ENCODE data around the gene KPNB1. TPM values are rescaled to one million over a fixed set of nuclear protein-coding genes. Genes with fewer than 3 reads are reported as not detected.

The KPNB1 gene
- total and polyA plus RNA-seq, 2 experiments from 2014 or later, result 274 to 599 TPM

GRCh38 chr17:47695429-47696376, 46.0 kb downstream of the KPNB1 start:
- Histone ChIP-seq H4K20me1 (replicated peaks; ENCODE audit: insufficient read depth) (0 out of 2 replicates have a peak, but pooled peaks cover 3% of the 10 kb centered on the region), H3K27ac (ENCODE audit: low read depth) (no peak overlapping the region), H3K9me2 (ENCODE audit: insufficient read depth) (no peaks in the 10 kb centered on the region), H3K36me3 (ENCODE audit: insufficient read depth) (no peaks in the 10 kb centered on the region; the same call in 1 of the 2 replicates), H3K4me1 (ENCODE audit: insufficient read depth) (peaks cover 23% of the 10 kb centered on the region), H3K4me2 (peak overlapping the region; percentile 99), H2AFZ (peak overlapping the region; percentile 90), H3K27me3 (ENCODE audit: insufficient read depth) (peaks cover 8% of the 10 kb centered on the region; the same call in 1 of the 2 replicates), H3K79me2 (replicated peaks; ENCODE audit: insufficient read depth) (no peaks in the 10 kb centered on the region), H3K4me3 (peak overlapping the region; percentile 93), H3F3A (replicated peaks; ENCODE audit: low read depth) (peaks cover 14% of the 10 kb centered on the region; the same call in 1 of the 2 replicates)
- peak; percentile 71 for DNase-seq (ENCODE audit: low spot score)
- peak; percentile 25 for ATAC-seq
- Mint-ChIP-seq H3K4me1 (peaks cover 39% of the 10 kb centered on the region), H3K4me3 (peak overlapping the region; percentile 88), H3K27ac (no peak overlapping the region; the same call in 1 of the 2 replicates), H3K9me3 (no peaks in the 10 kb centered on the region), H3K36me3 (ENCODE audit: low read depth) (peaks cover 3% of the 10 kb centered on the region; the same call in 2 of the 3 replicates), H3K27me3 (ENCODE audit: insufficient read depth, low read depth, poor library complexity) (peaks cover 13% of the 10 kb centered on the region)
- TF ChIP-seq EZH2phosphoT487 (IDR thresholded peaks at IDR 0.05; ENCODE audit: unreplicated experiment) (no peak), POLR2AphosphoS5 (IDR thresholded peaks at IDR 0.05; ENCODE audit: low read depth) (peak; percentile 30; the same call in 1 of the 2 replicates)

- no peak for ATAC-seq
- DNase-seq (ENCODE audit: low spot score), result no peak
- Histone ChIP-seq H3K36me3 (ENCODE audit: insufficient read depth) (no peaks in the 10 kb centered on the region; the same call in 1 of the 2 replicates), H3F3A (replicated peaks; ENCODE audit: low read depth) (peaks cover 9% of the 10 kb centered on the region; the same call in 1 of the 2 replicates), H3K4me1 (ENCODE audit: insufficient read depth) (peaks cover 19% of the 10 kb centered on the region), H3K4me3 (no peak overlapping the region), H3K27me3 (ENCODE audit: insufficient read depth) (peaks cover 6% of the 10 kb centered on the region; the same call in 1 of the 2 replicates), H4K20me1 (replicated peaks; ENCODE audit: insufficient read depth) (peaks cover 3% of the 10 kb centered on the region; the same call in 1 of the 2 replicates), H3K9me2 (ENCODE audit: insufficient read depth) (no peaks in the 10 kb centered on the region), H3K4me2 (no peak overlapping the region), H2AFZ (no peak overlapping the region), H3K79me2 (replicated peaks; ENCODE audit: insufficient read depth) (no peaks in the 10 kb centered on the region), H3K27ac (ENCODE audit: low read depth) (no peak overlapping the region)
- no peak for TF ChIP-seq POLR2AphosphoS5 (IDR thresholded peaks at IDR 0.05; ENCODE audit: low read depth)
- Mint-ChIP-seq H3K27ac (no peak overlapping the region), H3K4me1 (peaks cover 36% of the 10 kb centered on the region), H3K9me3 (no peaks in the 10 kb centered on the region), H3K36me3 (ENCODE audit: low read depth) (peaks cover 3% of the 10 kb centered on the region; the same call in 2 of the 3 replicates), H3K4me3 (no peak overlapping the region), H3K27me3 (ENCODE audit: insufficient read depth, low read depth, poor library complexity) (peaks cover 13% of the 10 kb centered on the region)
Measured at GRCh38 chr17:47696717-47697642, 47.3 kb downstream of the KPNB1 start.

DNA sequence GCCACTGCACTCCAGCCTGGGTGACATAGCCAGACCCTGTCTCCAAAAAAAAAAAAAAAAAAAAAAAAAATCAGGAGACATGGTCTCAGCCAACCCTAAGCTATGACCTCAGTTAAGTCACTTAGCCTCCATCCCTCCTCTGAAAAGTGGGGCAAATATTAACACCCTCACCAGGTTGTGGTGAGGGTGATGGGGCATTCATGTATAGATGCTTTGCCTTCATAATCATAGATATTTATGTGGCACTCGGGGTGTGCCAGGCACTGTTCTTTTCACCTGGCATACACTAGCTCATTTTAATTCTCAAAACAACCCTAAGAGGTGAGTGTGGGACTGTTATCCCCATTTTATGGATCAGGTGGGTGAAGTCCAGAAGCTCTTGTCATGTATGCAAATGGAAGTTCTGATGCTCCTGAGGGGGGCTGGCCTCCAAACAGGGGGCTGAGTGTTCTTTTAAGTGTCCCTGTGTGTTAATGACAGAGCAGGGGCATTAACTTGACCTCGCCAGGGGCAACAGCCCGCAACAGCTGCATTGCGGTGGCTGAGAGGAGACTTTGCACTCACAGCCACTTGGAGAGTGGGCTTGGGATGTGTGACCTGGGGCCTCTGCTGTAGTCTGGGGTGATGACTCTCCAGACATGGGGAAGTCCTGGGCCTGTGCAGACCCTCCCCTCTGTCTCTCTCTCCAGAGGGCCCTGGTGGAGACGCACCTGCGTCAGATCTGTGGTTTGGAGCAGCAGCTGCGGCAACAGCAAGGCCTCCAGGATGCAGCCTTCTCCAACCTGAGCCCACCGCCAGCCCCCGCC, 48.4 kb downstream of the KPNB1 start:
- peaks cover 10% of the 10 kb centered on the region for H3K27me3 Mint-ChIP-seq (ENCODE audit: insufficient read depth, low read depth, poor library complexity)
- H3K4me1 Mint-ChIP-seq, result peaks cover 27% of the 10 kb centered on the region
- ATAC-seq, result no peak
- Histone ChIP-seq H3K4me1 (ENCODE audit: insufficient read depth) (peaks cover 8% of the 10 kb centered on the region), H3K79me2 (replicated peaks; ENCODE audit: insufficient read depth) (no peaks in the 10 kb centered on the region), H3K9me2 (ENCODE audit: insufficient read depth) (no peaks in the 10 kb centered on the region), H2AFZ (no peak overlapping the region), H3K27ac (ENCODE audit: low read depth) (no peak overlapping the region), H3K27me3 (ENCODE audit: insufficient read depth) (0 out of 2 replicates have a peak, but pooled peaks cover 4% of the 10 kb centered on the region), H3F3A (replicated peaks; ENCODE audit: low read depth) (peaks cover 9% of the 10 kb centered on the region; the same call in 1 of the 2 replicates), H4K20me1 (replicated peaks; ENCODE audit: insufficient read depth) (peaks cover 3% of the 10 kb centered on the region; the same call in 1 of the 2 replicates), H3K4me2 (no peak overlapping the region), H3K4me3 (no peak overlapping the region), H3K36me3 (ENCODE audit: insufficient read depth) (no peaks in the 10 kb centered on the region; the same call in 1 of the 2 replicates)
- H3K9me3 Mint-ChIP-seq, result no peaks in the 10 kb centered on the region
- peak; percentile 46 for DNase-seq (ENCODE audit: low spot score)
- H3K27ac Mint-ChIP-seq, result no peak overlapping the region
- no peak overlapping the region; the same call in 2 of the 3 replicates for H3K4me3 Mint-ChIP-seq
- peaks cover 3% of the 10 kb centered on the region; the same call in 2 of the 3 replicates for H3K36me3 Mint-ChIP-seq (ENCODE audit: low read depth)
- TF ChIP-seq, protein P1, sequence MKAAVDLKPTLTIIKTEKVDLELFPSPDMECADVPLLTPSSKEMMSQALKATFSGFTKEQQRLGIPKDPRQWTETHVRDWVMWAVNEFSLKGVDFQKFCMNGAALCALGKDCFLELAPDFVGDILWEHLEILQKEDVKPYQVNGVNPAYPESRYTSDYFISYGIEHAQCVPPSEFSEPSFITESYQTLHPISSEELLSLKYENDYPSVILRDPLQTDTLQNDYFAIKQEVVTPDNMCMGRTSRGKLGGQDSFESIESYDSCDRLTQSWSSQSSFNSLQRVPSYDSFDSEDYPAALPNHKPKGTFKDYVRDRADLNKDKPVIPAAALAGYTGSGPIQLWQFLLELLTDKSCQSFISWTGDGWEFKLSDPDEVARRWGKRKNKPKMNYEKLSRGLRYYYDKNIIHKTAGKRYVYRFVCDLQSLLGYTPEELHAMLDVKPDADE (IDR thresholded peaks at IDR 0.05), result no peak
- TF ChIP-seq CREB1 (CRISPR knock-in tag; IDR thresholded peaks at IDR 0.05; ENCODE audit: low read depth) (no peak), REST (IDR thresholded peaks at IDR 0.05; ENCODE audit: unreplicated experiment) (no peak), POLR2AphosphoS5 (IDR thresholded peaks at IDR 0.05; ENCODE audit: low read depth) (no peak), NANOG (IDR thresholded peaks at IDR 0.05; ENCODE audit: borderline replicate concordance) (no peak), STAT1 (IDR thresholded peaks at IDR 0.05; ENCODE audit: unreplicated experiment) (no peak), EZH2phosphoT487 (IDR thresholded peaks at IDR 0.05; ENCODE audit: unreplicated experiment) (no peak)
